GM12873 (cell line): Measurements from ENCODE around the gene METTL2B.

Experiments used
- CTCF ChIP-seq: IDR thresholded peaks from 2 replicates; pipeline ENCODE4 v1.5.1; 2012; ENCODE audit warnings: low read depth, mild to moderate bottlenecking, moderate library complexity, low read length, control low read depth; ENCODE audit not compliant: insufficient read depth; ENCODE audit errors: missing control alignments

METTL2B gene

GRCh38 chr7:128435327-128435686 is 41.2 kb upstream of the METTL2B start:
- no peak for TF ChIP-seq CTCF

DNA sequence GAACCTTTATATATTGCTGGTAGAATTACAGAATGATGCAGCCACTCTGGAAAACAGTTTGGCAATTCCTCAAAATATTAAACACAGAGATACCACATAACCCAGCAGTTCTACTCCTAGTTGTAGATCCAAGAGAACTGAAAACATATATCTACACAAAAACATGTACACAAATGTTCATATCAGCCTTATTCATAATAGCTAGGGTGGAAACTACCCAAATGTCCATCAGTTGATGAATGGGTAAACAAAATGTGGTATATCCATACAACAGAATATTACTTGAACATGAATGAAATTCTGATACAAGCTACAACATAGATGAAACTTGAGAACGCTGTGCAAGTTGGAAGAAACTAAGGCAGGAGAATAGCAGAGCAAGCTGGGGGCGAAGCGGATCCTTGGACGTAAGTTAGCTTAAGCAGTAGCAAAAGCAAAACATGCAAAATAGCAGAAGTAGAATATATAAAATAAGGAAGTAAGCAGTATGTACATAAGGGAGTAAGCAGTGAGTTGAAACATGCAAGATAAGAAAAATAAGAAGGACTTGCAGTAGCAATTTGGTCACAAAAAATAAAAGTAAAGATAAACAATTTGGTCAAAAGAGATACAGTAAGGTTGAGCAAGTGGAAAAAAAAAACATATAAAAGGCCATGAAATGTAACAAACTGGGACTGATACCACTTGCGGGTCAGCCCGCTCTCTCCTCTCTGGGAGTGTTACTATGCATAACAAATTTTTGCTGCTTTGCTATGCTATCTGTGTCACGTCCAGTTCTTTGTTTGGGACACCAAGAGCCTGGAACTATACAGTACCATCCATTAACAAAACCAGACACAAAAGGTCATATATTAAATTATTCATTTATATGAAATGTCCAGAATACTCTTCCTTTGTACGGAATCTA is 38.9 kb upstream of the METTL2B start:
- no peak for TF ChIP-seq CTCF

- TF ChIP-seq CTCF, result no peak
Measured at GRCh38 chr7:128442356-128442755, 34.2 kb upstream of the METTL2B start.

DNA sequence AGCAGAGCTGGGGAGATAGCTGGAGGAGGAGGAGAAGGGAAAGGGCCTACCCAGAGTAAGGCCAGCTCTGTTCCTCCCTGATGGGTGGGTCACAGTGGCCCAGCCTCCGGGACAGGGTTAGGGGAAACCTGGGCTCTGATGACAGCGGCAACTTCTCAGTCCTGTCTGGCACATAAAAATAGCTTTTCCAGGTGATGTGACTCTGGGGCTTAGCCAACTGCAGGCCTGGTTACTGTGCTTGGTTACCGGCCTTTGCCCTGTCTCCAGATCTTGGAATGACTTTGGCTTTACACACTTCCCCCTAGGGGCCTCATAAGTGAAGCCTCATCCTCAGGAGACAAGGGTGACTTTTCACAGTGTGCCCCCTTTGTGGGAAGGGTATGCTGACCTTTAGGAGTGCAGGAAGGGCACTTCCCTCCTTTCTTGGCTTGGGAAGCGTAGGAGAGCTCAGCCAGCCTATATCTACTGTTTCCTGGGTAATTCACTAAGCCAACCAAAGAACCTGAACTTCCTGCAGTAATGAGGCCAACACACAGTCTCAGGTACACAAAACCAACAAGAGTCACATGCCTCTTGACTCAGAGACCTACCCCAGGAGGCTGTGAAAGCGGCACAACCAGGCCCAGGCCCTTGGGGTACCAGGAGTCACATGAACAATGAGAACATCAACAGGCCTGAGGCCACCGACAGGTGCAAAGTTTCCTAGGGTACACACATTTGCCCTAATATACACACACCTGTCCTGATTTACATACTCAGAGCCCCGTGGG is 32.5 kb upstream of the METTL2B start:
- TF ChIP-seq CTCF, result no peak

DNA sequence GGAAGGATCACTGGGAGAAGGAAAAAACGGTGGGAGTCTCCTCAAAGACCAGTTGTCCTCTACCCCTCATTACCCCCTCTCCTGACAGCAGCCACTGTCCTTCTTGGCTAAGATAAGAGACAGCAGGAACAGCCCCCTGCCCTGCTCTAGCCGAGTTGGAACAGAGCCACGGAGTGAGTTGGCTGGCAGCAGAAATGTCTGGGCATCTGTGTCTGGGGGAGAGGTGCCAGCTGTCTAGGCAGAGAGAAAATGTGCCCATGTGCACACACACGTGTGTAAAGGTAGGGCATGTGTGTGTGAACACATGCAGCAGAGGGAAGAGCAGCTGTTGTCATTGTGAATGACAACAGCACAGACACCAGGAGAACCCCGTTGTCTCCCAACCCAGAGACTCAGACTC is 30.2 kb upstream of the METTL2B start:
- no peak for TF ChIP-seq CTCF

DNA sequence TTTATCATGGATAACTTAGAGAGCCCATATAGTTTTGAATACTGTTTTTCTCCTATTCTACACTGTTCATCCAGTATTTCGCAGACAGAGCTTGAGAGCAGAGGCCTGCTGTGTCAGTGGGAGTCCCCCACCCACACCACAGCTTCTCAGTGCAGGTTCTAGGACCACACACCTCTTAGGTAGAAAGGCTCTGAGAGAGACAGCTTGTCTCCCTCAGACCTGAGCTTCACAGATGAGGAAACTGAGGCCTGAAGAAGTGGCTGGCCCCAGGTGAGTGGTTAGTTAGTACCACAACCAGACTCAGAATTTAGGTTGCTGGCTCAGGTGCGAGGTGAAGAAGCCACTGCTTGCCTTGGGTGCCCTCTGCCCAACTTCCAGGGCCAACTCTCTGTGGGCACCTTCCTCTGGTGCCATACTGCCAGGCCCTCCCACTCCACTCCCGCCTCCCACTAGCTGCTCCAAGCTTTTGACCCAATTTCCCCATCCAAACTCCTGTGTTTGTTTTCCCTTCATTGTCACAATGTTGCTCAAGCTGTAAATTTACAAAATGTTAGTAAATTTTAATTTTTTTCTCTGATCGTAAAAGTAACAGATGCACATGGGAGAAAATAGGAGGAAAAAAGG is 28.5 kb upstream of the METTL2B start:
- no peak for TF ChIP-seq CTCF

GRCh38 chr7:128448751-128449302 is 27.7 kb upstream of the METTL2B start:
- no peak for TF ChIP-seq CTCF
